SHP77 (cell line): ENCODE measurements around the gene KIF1A.

Source experiments
- DNase-seq, 2 experiments: peaks; one replicate each; lab custom pipeline; 2025; lab: John Stamatoyannopoulos, UW

KIF1A gene

GRCh38 chr2:240803191-240803590 is 16.8 kb downstream of the KIF1A start:
- DNase-seq: no peak

DNA sequence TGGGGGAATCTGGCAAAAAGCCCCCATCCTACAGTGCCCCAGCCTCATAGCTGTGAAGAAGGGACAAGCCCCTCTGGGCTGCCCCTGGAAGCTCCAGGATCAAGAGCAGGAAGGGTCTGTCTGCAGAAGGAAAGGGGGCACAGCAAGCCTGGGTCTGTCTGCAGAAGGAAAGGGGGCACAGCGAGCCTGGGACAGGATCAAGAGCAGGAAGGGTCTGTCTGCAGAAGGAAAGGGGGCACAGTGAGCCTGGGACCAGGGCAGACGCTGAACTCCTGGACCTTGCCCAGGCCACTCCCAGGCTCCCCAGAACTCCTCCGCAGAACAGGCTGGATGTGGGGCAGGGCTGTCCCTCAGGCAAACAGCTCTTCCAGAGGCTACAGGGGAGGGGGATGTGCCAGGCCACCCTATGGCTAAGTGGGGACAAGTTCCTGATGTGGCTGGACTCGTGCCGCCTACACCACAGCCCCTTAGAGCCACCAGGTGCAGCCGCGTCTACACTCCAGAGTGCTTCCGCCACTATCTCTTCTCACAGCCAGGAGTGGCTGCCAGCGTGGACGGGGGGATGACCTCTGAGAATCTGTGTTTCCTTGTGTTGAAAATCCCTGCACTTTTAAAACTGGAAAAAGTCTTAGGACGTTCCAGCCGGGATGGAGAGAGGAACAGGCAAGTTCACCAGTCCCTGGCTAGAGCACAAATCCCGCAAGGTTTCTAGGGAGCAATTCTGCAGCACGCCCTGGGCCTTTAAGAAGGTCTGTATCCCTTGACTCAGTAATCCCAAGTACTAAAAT is 20.8 kb downstream of the KIF1A start:
- no peak for DNase-seq

DNA sequence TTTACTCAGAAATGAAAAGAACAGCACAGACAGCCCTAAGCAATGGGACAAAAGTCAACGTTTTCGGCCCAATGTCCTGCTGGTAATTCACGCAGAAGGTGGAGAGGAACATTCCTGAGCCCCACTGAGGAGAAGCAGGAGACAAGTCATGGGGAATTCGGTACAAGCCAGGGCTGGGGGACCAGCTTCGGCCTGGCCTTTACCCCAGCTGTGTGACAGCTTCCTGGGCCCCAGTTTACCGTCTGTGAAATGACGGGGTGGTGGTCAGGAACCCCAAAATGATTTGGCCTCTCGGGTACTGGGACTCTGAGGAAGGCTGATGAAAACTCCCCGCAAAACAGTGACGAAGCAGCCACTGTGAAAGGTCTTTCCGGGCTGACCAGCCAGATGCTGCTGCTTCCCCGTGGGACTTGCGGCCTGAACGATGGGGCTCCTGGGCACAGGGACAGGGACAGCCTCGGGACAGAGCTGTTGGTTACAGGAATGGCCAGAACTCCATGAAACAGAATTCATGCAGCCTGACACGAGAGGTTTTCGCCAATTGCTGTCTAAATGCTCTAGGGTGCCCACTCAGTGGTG is 21.6 kb downstream of the KIF1A start:
- no peak for DNase-seq

GRCh38 chr2:240797914-240798313 is 22.1 kb downstream of the KIF1A start:
- no peak for DNase-seq

DNA sequence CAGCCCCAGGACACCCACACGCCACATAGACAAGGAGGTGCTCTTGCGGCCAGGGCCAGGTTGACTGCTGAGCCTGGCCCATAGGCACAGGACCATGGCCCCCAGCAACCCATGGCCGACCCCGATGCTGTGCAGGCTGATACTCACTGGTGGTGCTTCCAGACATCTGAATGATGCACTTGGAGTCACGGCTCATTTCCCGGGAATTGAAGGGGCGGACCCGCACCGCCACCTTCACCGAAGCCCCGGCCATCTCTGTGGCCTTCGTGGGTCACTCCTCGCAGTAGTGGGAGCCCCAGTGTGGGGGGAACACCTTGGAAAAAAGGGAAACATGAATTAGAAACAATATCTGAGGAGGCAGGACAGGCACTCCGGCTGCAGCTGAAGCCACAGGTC is 22.5 kb downstream of the KIF1A start:
- no peak for DNase-seq

DNA sequence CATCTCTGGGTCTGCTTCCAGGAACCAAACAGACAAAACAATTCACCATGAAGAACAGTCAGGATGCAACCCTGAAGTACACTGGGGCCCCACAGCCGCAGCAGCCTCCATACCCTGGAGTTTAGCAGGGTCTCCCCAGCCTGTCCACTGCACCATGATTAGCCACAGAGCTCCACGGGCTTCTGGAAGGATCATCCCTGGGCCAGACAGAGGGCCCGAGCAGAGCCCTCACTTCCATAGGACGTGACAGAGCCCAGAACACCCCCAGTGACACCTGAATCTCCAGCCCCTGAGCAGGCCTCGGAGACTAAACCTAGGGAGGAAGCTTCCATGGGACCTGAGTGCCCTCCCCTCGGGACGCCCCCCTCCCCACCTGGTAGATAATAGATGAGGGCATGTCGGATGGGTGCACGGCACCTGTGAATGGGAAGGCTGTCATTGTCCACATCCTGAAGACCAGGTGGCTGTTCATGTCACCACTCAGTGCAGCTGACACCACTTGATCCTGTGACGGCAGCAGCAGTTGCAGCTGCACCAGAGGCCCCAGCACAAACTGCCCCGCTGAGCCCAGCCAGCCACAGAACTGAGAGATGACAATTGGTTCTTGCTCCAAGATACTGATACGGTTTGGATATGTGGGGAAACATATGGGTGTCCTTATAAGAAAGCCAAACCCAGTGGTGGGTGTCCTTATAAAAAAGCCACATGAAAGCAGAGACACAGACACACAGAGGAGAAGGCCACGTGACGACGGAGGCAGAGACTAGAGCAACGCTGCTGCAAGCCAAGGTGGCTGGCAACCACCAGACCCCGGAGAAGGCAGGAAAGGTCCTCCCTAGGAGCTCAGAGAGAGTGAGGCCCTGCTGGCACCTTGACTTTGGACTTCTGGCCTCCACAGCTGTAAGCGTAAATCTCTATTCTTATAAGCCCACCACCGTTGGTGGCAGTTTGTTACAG is 23.2 kb downstream of the KIF1A start:
- peak; percentile 87 to 91 for DNase-seq

DNA sequence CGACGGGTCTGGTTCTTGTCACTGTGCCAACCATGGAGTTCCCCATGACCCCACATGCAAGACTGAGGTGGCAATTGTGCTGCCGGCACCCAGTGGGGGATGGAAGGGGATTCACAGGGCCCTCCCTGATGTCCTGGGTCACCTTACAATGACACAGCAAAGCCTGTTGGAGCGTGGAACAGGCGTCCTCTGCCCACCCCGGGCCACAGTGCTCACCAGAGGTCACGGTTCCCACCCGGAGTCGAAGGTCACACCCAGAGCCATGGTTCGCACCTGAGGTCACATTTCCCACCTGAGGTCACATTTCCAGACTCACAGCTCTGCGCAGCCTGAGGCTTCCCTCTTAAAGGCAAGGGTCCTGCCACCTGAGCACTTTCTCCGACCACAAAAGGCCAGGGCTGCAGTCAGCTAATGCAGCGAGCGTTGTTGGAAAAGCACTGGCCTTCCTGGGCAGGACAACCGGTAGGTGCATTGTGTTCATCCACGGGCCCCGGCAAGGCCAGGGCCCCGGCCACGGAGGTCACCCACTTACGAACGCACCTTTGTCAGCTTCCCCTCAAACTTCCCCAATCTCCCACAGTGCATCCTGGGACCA is 24.0 kb downstream of the KIF1A start:
- DNase-seq: no peak

DNA sequence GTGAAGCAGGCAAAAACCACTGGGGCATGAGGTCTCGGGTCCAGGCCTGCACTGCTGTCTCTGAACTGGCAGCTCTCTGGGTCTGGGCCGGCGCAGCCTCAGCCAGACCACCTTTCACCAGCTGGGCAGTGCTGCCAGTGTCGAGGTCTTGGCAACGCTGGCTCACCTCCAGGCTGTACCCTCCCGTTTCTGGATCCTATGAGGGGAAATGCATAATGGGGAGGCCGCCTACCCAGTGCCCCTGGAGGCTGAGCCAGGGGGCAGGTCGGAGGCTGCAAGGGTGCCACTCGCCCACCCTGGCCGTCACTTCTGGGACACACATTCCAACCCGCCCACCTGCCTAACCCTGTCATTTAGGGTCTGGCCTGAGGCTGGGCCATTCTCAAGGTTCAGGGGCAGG is 24.6 kb downstream of the KIF1A start:
- no peak for DNase-seq

GRCh38 chr2:240794178-240794721 is 25.8 kb downstream of the KIF1A start:
- DNase-seq: no peak

DNA sequence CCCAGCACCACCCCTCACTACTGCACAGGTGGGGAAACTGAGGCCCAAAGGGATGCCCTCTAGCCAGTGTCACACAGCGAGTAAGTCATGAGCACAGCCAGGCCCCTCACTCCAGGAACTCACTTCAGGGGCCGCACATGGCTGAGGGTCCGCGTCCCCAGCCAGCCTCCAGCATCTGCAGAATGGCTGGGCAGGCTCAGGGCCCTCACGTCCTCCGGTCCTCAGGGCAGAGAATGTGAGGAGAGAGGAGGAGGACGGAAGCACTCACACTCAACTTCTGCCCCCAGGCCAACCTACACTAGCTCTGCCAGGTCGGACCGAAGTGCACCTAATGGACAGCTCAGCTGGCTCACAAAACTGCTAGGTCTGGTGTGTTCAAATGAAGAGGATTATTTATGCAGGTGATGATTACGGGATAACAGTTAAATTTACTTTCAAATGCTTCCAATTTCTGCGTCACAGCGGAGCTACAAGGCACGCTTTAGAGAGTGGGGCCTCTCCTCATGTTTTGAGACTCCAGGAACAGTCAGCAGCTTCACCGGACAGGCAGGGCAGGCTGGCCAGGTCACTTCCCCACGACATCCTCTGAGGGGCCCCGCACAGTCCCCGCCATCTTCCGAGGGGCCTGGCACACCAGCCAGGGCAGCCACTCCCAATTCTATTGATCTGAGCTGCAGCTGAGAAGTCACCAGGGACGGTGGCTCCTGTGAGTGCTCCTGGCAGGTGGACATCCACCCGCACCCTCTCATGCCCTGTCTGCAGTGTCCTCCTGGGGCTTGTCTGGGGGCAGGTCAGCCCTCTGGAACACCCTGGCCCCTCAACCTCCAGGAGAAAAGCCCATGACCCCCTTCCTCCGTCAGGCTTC is 26.5 kb downstream of the KIF1A start:
- no peak for DNase-seq

GRCh38 chr2:240792629-240793312 is 27.2 kb downstream of the KIF1A start:
- no peak for DNase-seq

GRCh38 chr2:240791821-240792628 is 28.0 kb downstream of the KIF1A start:
- DNase-seq: no peak

DNA sequence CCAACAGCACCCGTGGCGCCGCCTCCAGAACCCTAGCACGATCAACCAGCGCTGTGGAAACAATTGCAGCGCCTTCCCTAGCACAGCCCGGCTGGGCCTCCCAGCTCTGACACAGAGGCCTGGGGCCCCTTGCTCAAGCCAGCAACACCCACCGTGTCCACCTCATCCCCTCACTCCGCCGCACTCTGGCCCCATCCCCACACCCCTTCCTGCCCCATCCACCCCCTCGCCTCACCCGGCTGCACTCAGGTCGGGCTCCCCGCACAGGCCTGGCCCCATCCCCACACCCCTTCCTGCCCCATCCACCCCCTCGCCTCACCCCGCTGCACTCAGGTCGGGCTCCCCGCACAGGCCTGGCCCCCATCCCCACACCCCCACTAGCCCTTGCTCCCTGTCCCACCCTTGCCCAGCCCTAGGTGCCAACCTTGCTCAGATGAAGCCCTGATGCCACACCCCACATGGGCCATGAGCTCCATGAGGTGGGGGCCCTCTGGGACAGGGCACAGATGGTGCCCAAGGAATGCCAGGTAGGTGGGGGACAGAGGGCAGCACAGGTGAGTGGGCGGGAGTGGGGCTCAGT is 28.7 kb downstream of the KIF1A start:
- DNase-seq: no peak

- no peak for DNase-seq
Observed at GRCh38 chr2:240790370-240791220, 29.4 kb downstream of the KIF1A start.

DNA sequence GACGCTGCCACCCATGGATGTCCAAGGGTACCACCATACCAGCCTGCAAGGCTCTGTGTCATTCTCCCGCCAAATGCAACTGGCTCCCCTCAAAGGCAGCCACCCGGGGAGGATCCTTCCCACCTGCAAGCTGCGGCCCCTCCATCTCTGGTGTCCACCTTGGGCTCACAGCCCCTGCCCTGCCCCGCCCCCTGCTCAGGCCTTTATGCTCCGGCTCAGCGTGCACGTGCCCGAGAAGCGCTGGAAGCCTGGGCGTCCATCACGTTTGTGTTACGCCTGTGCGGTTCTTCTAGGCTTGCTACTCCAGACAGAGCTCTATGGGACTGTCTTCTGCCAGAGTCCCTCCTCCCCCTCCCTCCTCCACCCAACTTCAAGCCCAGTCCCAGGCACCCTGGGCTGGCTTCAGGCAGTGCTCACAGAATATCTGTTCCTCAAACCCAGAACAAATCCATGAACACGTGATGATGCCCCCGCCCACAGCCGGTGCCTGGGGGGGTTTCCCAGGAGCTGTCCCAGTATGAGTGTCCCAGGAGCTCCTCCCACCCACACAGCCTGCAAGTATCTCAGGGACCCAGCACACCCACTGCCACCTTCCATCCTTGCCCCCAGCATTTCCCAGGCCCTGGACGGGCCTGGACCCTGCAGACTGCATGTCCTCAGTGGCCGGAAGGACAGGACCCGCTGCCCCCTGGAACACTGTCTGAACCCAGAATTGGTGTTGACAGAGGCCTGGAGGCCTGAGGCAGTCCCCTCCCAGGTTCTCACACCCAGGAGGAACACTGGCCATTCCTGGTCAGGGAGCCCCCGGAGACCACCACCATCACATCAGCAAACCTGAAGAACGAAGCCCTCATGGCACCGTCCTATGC is 30.3 kb downstream of the KIF1A start:
- no peak for DNase-seq

DNA sequence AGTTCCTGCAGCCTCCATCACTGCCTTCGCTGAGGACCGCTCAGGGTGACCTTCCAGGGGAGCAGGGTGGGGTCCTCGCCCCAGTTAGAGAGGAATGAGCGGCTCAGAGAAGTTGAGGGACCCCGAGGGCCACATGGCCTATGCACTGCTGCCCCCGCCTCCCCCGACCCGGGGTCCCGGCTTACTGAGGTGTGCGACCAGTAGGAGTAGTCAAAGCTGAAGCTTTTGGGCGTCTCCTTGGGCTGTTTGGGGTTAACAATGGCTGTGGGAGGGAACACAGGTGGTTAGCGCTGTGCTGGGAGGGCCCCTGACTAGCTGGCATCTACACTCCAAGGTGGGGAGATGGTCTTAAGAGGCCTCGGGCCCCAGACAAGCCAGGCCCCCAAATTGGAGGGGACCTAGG is 31.0 kb downstream of the KIF1A start:
- DNase-seq: no peak

GRCh38 chr2:240788482-240788881 is 31.5 kb downstream of the KIF1A start:
- no peak for DNase-seq
